H9 (cell line): Measurements from ENCODE around the gene USPL1. TPM values are rescaled to one million over a fixed set of nuclear protein-coding genes. Genes with fewer than 3 reads are reported as not detected.

Experiments used
- DNase-seq: peaks from one replicate; pipeline ENCODE4 v3.0.0-alpha.2; 2017
- H2AFZ ChIP-seq: one replicate; pipeline ENCODE4 v1.6.1; 2013; ENCODE audit warnings: mild to moderate bottlenecking, low read length, control low read depth, moderate library complexity
- H2AK5ac ChIP-seq: 2 replicates; pipeline ENCODE4 v1.6.1; 2013; ENCODE audit warnings: low read length, control low read depth, mixed read lengths; ENCODE audit not compliant: insufficient read length
- H2BK120ac ChIP-seq: one replicate; pipeline ENCODE4 v1.6.1; 2013; ENCODE audit warnings: low read depth, mild to moderate bottlenecking, low read length, control low read depth, inconsistent platforms; ENCODE audit not compliant: poor library complexity, severe bottlenecking
- H2BK12ac ChIP-seq: 2 replicates; pipeline ENCODE4 v1.6.1; 2013; ENCODE audit warnings: low read length, control low read depth, mixed read lengths, low read depth; ENCODE audit not compliant: insufficient read length
- H2BK15ac ChIP-seq: 2 replicates; pipeline ENCODE4 v1.6.1; 2013; ENCODE audit warnings: low read depth, low read length, control low read depth
- H2BK20ac ChIP-seq: one replicate; pipeline ENCODE4 v1.6.1; 2013; ENCODE audit warnings: low read depth, mild to moderate bottlenecking, low read length, control low read depth, inconsistent platforms; ENCODE audit not compliant: poor library complexity, severe bottlenecking
- H2BK5ac ChIP-seq: 2 replicates; pipeline ENCODE4 v1.6.1; 2013; ENCODE audit warnings: low read length, control low read depth, mixed read lengths; ENCODE audit not compliant: insufficient read length
- H3K14ac ChIP-seq: 2 replicates; pipeline ENCODE4 v1.6.1; 2013; ENCODE audit warnings: low read length, control low read depth; ENCODE audit not compliant: insufficient read depth
- H3K18ac ChIP-seq: 2 replicates; pipeline ENCODE4 v1.6.1; 2013; ENCODE audit warnings: low read depth, mild to moderate bottlenecking, mixed read lengths, low read length, control low read depth; ENCODE audit not compliant: insufficient read length
- H3K23ac ChIP-seq: 2 replicates; pipeline ENCODE4 v1.6.1; 2013; ENCODE audit warnings: low read length, control low read depth, mixed read lengths, low read depth; ENCODE audit not compliant: insufficient read length
- H3K23me2 ChIP-seq: 2 replicates; pipeline ENCODE4 v1.6.1; 2013; ENCODE audit warnings: low read depth, mild to moderate bottlenecking, mixed read lengths, low read length, control low read depth; ENCODE audit not compliant: insufficient read length, poor library complexity, severe bottlenecking
- H3K27ac ChIP-seq: 2 replicates; pipeline ENCODE4 v1.5.1; 2013; ENCODE audit warnings: low read length, control low read depth, mixed read lengths, low read depth; ENCODE audit not compliant: insufficient read length
- H3K27me3 ChIP-seq: 2 replicates; pipeline ENCODE4 v1.6.1; 2013; ENCODE audit warnings: low read length, control low read depth, inconsistent platforms; ENCODE audit not compliant: insufficient read depth
- H3K4ac ChIP-seq: 2 replicates; pipeline ENCODE4 v1.6.1; 2013; ENCODE audit warnings: low read depth, mild to moderate bottlenecking, control low read depth, inconsistent platforms, low read length, moderate library complexity
- H3K4me1 ChIP-seq: 2 replicates; pipeline ENCODE4 v1.6.1; 2013; ENCODE audit warnings: low read length, control low read depth, inconsistent platforms; ENCODE audit not compliant: insufficient read depth
- H3K4me2 ChIP-seq: 2 replicates; pipeline ENCODE4 v1.6.1; 2013; ENCODE audit warnings: low read length, control low read depth, mixed read lengths; ENCODE audit not compliant: insufficient read length, insufficient read depth
- H3K56ac ChIP-seq: 2 replicates; pipeline ENCODE4 v1.6.1; 2013; ENCODE audit warnings: low read depth, mild to moderate bottlenecking, mixed read lengths, low read length, control low read depth; ENCODE audit not compliant: insufficient read length
- H3K79me1 ChIP-seq: 2 replicates; pipeline ENCODE4 v1.6.1; 2013; ENCODE audit warnings: low read depth, mild to moderate bottlenecking, moderate library complexity, low read length, control low read depth, inconsistent platforms; ENCODE audit not compliant: insufficient read depth, poor library complexity, severe bottlenecking
- H3K79me2 ChIP-seq: 2 replicates; pipeline ENCODE4 v1.6.1; 2013; ENCODE audit warnings: low read length, control low read depth, inconsistent platforms; ENCODE audit not compliant: insufficient read depth
- H3K9ac ChIP-seq: 2 replicates; pipeline ENCODE4 v1.6.1; 2013; ENCODE audit warnings: low read length, control low read depth, mixed read lengths; ENCODE audit not compliant: insufficient read length; ENCODE audit errors: extremely low read depth
- H3K9me3 ChIP-seq: one replicate; pipeline ENCODE4 v1.6.1; 2013; ENCODE audit warnings: low read depth, low read length, inconsistent platforms; ENCODE audit not compliant: control insufficient read depth
- H3T11ph ChIP-seq: one replicate; pipeline ENCODE4 v1.6.1; 2013; ENCODE audit warnings: mild to moderate bottlenecking, low read length, control low read depth, inconsistent platforms
- H4K20me1 ChIP-seq: one replicate; pipeline ENCODE4 v1.6.1; 2013; ENCODE audit not compliant: control insufficient read depth, insufficient read length, insufficient read depth
- H4K5ac ChIP-seq: 2 replicates; pipeline ENCODE4 v1.6.1; 2013; ENCODE audit warnings: low read depth, mild to moderate bottlenecking, mixed read lengths, low read length, control low read depth; ENCODE audit not compliant: insufficient read length
- H4K8ac ChIP-seq: replicated peaks from 2 replicates; pipeline ENCODE4 v1.6.1; 2013; ENCODE audit warnings: low read length, control low read depth, mixed read lengths, low read depth; ENCODE audit not compliant: insufficient read length
- H4K91ac ChIP-seq: 2 replicates; pipeline ENCODE4 v1.6.1; 2013; ENCODE audit warnings: low read depth, mild to moderate bottlenecking, moderate library complexity, mixed read lengths, low read length, control low read depth; ENCODE audit not compliant: insufficient read length
- H3K27ac Mint-ChIP-seq, 3 experiments: 2 replicates in 2 of 3; 3 replicates in 1 of 3; pipeline ENCODE4 v1.8.0; 2020 to 2021; ENCODE audit warnings: mixed read lengths in 3 of 3, mild to moderate bottlenecking in 1 of 3, moderate library complexity in 1 of 3
- H3K27me3 Mint-ChIP-seq: 2 replicates; pipeline ENCODE4 v1.8.0; 2021; ENCODE audit warnings: low read depth, mild to moderate bottlenecking, moderate library complexity, mixed read lengths
- H3K36me3 Mint-ChIP-seq, 3 experiments: 2 replicates in 2 of 3; 3 replicates in 1 of 3; pipeline ENCODE4 v1.8.0; 2020 to 2021; ENCODE audit warnings: low read depth in 3 of 3, mixed read lengths in 3 of 3; ENCODE audit not compliant: insufficient read depth in 1 of 3
- H3K4me1 Mint-ChIP-seq, 2 experiments: 2 replicates each; pipeline ENCODE4 v1.8.0; 2020; ENCODE audit warnings: mixed read lengths in 2 of 2
- H3K4me3 Mint-ChIP-seq, 2 experiments: 2 replicates in 1 of 2; 3 replicates in 1 of 2; pipeline ENCODE4 v1.8.0; 2020 to 2021; ENCODE audit warnings: mild to moderate bottlenecking in 2 of 2, mixed read lengths in 2 of 2, moderate library complexity in 1 of 2
- H3K9me3 Mint-ChIP-seq, 2 experiments: 2 replicates in 1 of 2; 3 replicates in 1 of 2; pipeline ENCODE4 v1.8.0; 2020; ENCODE audit warnings: mild to moderate bottlenecking in 2 of 2, mixed read lengths in 2 of 2, moderate library complexity in 1 of 2
- WGBS: extraction: QIAGEN DNeasy Blood & Tissue Kit; methylation state at CpG from one replicate; pipeline ENCODE4 v1.1.7; 2013; ENCODE audit warnings: missing lambda C conversion rate, low lambda C conversion rate, mixed read lengths; ENCODE audit not compliant: insufficient read length; ENCODE audit errors: extremely low coverage; 5-methylcytosine and 5-hydroxymethylcytosine counted together
- total RNA-seq: library from RNA; stranded (reverse); gene quantifications from 2 replicates; pipeline ENCODE4 v1.2.1, GENCODE V29; 2021
- TF ChIP-seq, protein P1 (sequence below): fragments of 200-600 bp; sonication (generic); conservative IDR thresholded peaks from 3 replicates; pipeline ENCODE4 v1.8.0; 2021; ENCODE audit warnings: antibody characterized with exemption, mild to moderate bottlenecking

Gene USPL1
- total RNA-seq, 1 experiment from 2014 or later = 17.6 TPM

DNA sequence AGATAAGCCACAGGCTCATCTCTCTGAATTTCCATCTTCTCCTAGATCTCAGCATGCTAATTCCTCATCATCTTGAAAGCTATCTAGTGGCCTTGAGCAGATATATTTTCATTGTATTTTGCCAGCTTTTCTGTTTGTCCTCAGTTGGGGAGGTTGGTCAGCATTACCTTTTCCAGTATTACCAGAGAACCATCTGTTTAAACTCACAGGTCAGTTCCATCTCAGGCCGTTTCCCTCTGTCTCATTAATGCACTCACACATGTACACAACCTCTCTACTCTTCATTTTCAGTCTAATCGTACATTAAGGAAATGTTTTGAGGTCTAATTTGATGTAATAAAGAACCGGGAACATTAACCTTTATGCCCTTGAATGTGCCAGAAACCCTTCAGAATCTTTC is 29.7 kb downstream of the USPL1 start:
- Histone ChIP-seq H3K18ac (no peak overlapping the region), H3K4me1 (no peaks in the 10 kb centered on the region), H3K27ac (no peak overlapping the region), H3K23ac (no peak overlapping the region), H3K23me2 (no peaks in the 10 kb centered on the region), H2BK15ac (no peak overlapping the region), H3T11ph (no peak overlapping the region), H3K56ac (no peak overlapping the region), H4K8ac (no peak overlapping the region), H2BK5ac (no peak overlapping the region), H3K79me1 (no peaks in the 10 kb centered on the region), H4K20me1 (no peaks in the 10 kb centered on the region), H3K79me2 (no peaks in the 10 kb centered on the region), H3K9me3 (no peaks in the 10 kb centered on the region), H3K9ac (no peak overlapping the region), H3K4ac (no peak overlapping the region), H2BK20ac (no peak overlapping the region), H2AFZ (no peak overlapping the region), H3K4me2 (no peak overlapping the region), H2AK5ac (no peak overlapping the region), H2BK12ac (no peak overlapping the region), H3K14ac (no peak overlapping the region), H2BK120ac (no peak overlapping the region), H4K5ac (no peak overlapping the region), H4K91ac (no peak overlapping the region), H3K27me3 (no peaks in the 10 kb centered on the region)
- Mint-ChIP-seq H3K9me3 (no peaks in the 10 kb centered on the region), H3K27ac (no peak overlapping the region; a peak in 1 of 7 replicates), H3K36me3 (peaks cover 13 to 64% (median 50%) of the 10 kb centered on the region in 3 experiments; a peak in 5 of 7 replicates), H3K4me3 (no peak overlapping the region), H3K27me3 (no peaks in the 10 kb centered on the region), H3K4me1 (no peaks in the 10 kb centered on the region)
- WGBS = no CpG with 5 or more reads among the region's 3 CpGs
- TF ChIP-seq, protein P1, sequence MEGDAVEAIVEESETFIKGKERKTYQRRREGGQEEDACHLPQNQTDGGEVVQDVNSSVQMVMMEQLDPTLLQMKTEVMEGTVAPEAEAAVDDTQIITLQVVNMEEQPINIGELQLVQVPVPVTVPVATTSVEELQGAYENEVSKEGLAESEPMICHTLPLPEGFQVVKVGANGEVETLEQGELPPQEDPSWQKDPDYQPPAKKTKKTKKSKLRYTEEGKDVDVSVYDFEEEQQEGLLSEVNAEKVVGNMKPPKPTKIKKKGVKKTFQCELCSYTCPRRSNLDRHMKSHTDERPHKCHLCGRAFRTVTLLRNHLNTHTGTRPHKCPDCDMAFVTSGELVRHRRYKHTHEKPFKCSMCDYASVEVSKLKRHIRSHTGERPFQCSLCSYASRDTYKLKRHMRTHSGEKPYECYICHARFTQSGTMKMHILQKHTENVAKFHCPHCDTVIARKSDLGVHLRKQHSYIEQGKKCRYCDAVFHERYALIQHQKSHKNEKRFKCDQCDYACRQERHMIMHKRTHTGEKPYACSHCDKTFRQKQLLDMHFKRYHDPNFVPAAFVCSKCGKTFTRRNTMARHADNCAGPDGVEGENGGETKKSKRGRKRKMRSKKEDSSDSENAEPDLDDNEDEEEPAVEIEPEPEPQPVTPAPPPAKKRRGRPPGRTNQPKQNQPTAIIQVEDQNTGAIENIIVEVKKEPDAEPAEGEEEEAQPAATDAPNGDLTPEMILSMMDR = no peak
- no peak for DNase-seq
